SK-N-SH (cell line): ENCODE measurements around the gene VSIG10. TPM values are rescaled to one million over a fixed set of nuclear protein-coding genes. Genes with fewer than 3 reads are reported as not detected.

Experiments used
- CTCF ChIA-PET: fragments of 300-600, 350-600 bp; formaldehyde crosslinking; extraction: SDS; loops from one replicate; lab custom pipeline; 2021; lab: Yijun Ruan, JAX
- POLR2A ChIA-PET: fragments of 350-600 bp; sonication (Branson Sonifier 250); formaldehyde crosslinking; extraction: SDS; loops from one replicate; lab custom pipeline; 2020; ENCODE audit warnings: antibody characterized with exemption, inconsistent platforms; lab: Yijun Ruan, JAX
- DNase-seq: peaks from one replicate; pipeline ENCODE4 v3.0.0; 2012
- H2AFZ ChIP-seq: fragments of 200-600 bp; sonication (generic); 2 replicates; pipeline ENCODE4 v1.8.1; 2016; ENCODE audit warnings: antibody characterized with exemption, mild to moderate bottlenecking, low read depth
- H3F3A ChIP-seq: fragments of 200-600 bp; sonication (generic); replicated peaks from 2 replicates; pipeline ENCODE3; 2016; ENCODE audit warnings: antibody characterized with exemption, mild to moderate bottlenecking; ENCODE audit not compliant: insufficient read depth
- H3K27ac ChIP-seq, 2 experiments: fragments of 200-500 bp in 1 of 2; fragments of 200-600 bp in 1 of 2; sonication (Bioruptor generic) in 1 of 2; sonication (generic), shearing (Covaris generic) in 1 of 2; 2 replicates each; pipeline versions ENCODE4 v1.5.1 to v1.6.1; 2014 to 2016; ENCODE audit warnings: low read depth in 2 of 2, inconsistent platforms in 1 of 2, low read length in 1 of 2, mild to moderate bottlenecking in 1 of 2, mixed read lengths in 1 of 2
- H3K27me3 ChIP-seq: fragments of 200-600 bp; sonication (generic), shearing (Covaris generic); 2 replicates; pipeline ENCODE4 v1.6.1; 2016; ENCODE audit warnings: mixed run types; ENCODE audit not compliant: insufficient read depth
- H3K36me3 ChIP-seq, 2 experiments: fragments of 200-500 bp in 1 of 2; fragments of 200-600 bp in 1 of 2; sonication (Bioruptor generic) in 1 of 2; sonication (generic) in 1 of 2; replicated peaks in 1 of 2; 2 replicates each; pipeline versions ENCODE3 to v1.5.1; 2014 to 2016; ENCODE audit warnings: low read length in 1 of 2, mild to moderate bottlenecking in 1 of 2; ENCODE audit not compliant: insufficient read depth in 2 of 2, control insufficient read depth in 1 of 2
- H3K4me1 ChIP-seq, 2 experiments: fragments of 200-500 bp in 1 of 2; fragments of 200-600 bp in 1 of 2; sonication (Bioruptor generic) in 1 of 2; sonication (generic), shearing (Covaris generic) in 1 of 2; 2 replicates each; pipeline versions ENCODE4 v1.5.1 to v1.6.1; 2014 to 2016; ENCODE audit warnings: low read depth in 1 of 2, low read length in 1 of 2, mixed run types in 1 of 2; ENCODE audit not compliant: insufficient read depth in 2 of 2, control insufficient read depth in 1 of 2
- H3K4me2 ChIP-seq: fragments of 200-600 bp; sonication (generic), shearing (Covaris generic); 2 replicates; pipeline ENCODE4 v1.6.1; 2017; ENCODE audit warnings: mixed run types
- H3K4me3 ChIP-seq, 2 experiments: fragments of 200-500 bp in 1 of 2; fragments of 200-600 bp in 1 of 2; sonication (Bioruptor generic) in 1 of 2; sonication (generic), shearing (Covaris generic) in 1 of 2; 2 replicates each; pipeline versions ENCODE4 v1.5.1 to v1.8.1; 2014 to 2016; ENCODE audit warnings: low read depth in 2 of 2, inconsistent platforms in 1 of 2, low read length in 1 of 2, mild to moderate bottlenecking in 1 of 2, mixed read lengths in 1 of 2, moderate library complexity in 1 of 2
- H3K79me2 ChIP-seq: fragments of 200-600 bp; sonication (generic); 2 replicates; pipeline ENCODE4 v1.8.1; 2017; ENCODE audit warnings: mild to moderate bottlenecking; ENCODE audit not compliant: insufficient read depth
- H3K9ac ChIP-seq: fragments of 200-600 bp; sonication (generic); 2 replicates; pipeline ENCODE4 v1.6.1; 2017; ENCODE audit warnings: mixed run types
- H3K9me2 ChIP-seq: fragments of 200-600 bp; sonication (generic); 2 replicates; pipeline ENCODE4 v1.6.1; 2017; ENCODE audit warnings: mixed run types
- H3K9me3 ChIP-seq: fragments of 200-600 bp; sonication (generic); 2 replicates; pipeline ENCODE4 v1.6.1; 2017; ENCODE audit warnings: mixed run types, mild to moderate bottlenecking, moderate library complexity
- H4K20me1 ChIP-seq: fragments of 200-600 bp; sonication (generic); 2 replicates; pipeline ENCODE4 v1.6.1; 2017; ENCODE audit warnings: mild to moderate bottlenecking, mixed run types; ENCODE audit not compliant: insufficient read depth
- CHD2 ChIP-seq: fragments of 150-350 bp; IDR thresholded peaks from 2 replicates; pipeline ENCODE4 v1.6.1; 2018; ENCODE audit warnings: low read length; ENCODE audit not compliant: partially characterized antibody
- ELF1 ChIP-seq: IDR thresholded peaks from 2 replicates; pipeline ENCODE4 v1.4.0; 2012
- EZH2phosphoT487 ChIP-seq: fragments of 200-600 bp; sonication (generic); IDR thresholded peaks from 2 replicates; pipeline ENCODE4 v1.6.1; 2017; ENCODE audit warnings: low read depth, mixed run types, mild to moderate bottlenecking, antibody characterized with exemption, moderate library complexity, borderline replicate concordance
- GABPA ChIP-seq: IDR thresholded peaks from 2 replicates; pipeline ENCODE4 v1.4.0; 2012; ENCODE audit warnings: low read depth, mild to moderate bottlenecking
- NRF1 ChIP-seq: IDR thresholded peaks from 2 replicates; pipeline ENCODE4 v1.6.1; 2012; ENCODE audit warnings: low read depth, mild to moderate bottlenecking, low read length
- RFX5 ChIP-seq: IDR thresholded peaks from 2 replicates; pipeline ENCODE4 v1.6.1; 2012; ENCODE audit warnings: mild to moderate bottlenecking, improper control_type of control experiment, low read length
- TAF1 ChIP-seq: IDR thresholded peaks from 2 replicates; pipeline ENCODE4 v1.6.1; 2012; ENCODE audit warnings: low read depth, mild to moderate bottlenecking, low read length, moderate library complexity, borderline replicate concordance
- WGBS: methylation state at CpG from one replicate; pipeline ENCODE4 v1.1.6; 2017; ENCODE audit warnings: low lambda C conversion rate; 5-methylcytosine and 5-hydroxymethylcytosine counted together
- polyA plus RNA-seq, 3 experiments: library from polyadenylated mRNA; depleted of rRNA; stranded (reverse); fragments of >200 nt; gene quantifications; 2 replicates each; pipeline ENCODE4 v1.2.3, GENCODE V29; 2012
- TF ChIP-seq, protein P1 (sequence below): IDR thresholded peaks from 2 replicates; pipeline ENCODE4 v1.6.1; 2012; ENCODE audit warnings: mild to moderate bottlenecking, low read depth, low read length, moderate library complexity
- TF ChIP-seq, protein P2 (sequence below): IDR thresholded peaks from 2 replicates; pipeline ENCODE4 v1.4.0; 2012; ENCODE audit warnings: low read depth, borderline replicate concordance
- TF ChIP-seq, protein P3 (sequence below): fragments of 200-600 bp; sonication (generic); IDR thresholded peaks from 2 replicates; pipeline ENCODE4 v1.6.1; 2017; ENCODE audit warnings: antibody characterized with exemption, mild to moderate bottlenecking, moderate library complexity

Gene VSIG10
- polyA plus RNA-seq, 1 of the 3 experiments (the other 2 are of a cell fraction), result 12.5 TPM

DNA sequence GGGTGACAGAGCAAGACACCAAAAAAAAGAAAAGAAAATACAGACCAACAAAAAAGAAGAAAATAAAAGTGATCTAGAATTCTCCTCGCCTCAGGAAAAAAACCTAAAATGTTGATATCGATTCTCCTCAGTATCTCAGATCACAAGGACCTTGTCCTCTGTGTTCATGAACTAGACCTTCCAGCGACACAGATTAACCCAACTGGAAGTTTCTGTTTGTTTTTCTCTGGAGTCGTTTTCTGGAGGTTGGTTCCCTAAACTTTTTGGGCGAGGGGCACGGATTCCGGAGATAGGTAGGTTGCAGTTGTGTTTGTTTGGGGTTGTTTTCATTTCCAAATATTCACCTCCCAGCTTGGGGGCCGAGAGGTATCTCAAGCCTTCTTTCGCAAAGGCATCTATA lies 87.9 kb downstream of the VSIG10 start:
- Histone ChIP-seq H3K4me1 (peaks cover 0 to 10% of the 10 kb centered on the region in 2 experiments; a peak in 3 of 4 replicates), H2AFZ (peak overlapping the region; percentile 90), H3K27ac (peak overlapping the region in 1 of 2 experiments; percentile 36; a peak in 2 of 4 replicates), H3K4me2 (peak overlapping the region; percentile 85), H4K20me1 (no peaks in the 10 kb centered on the region), H3K9ac (no peak overlapping the region), H3F3A (no peaks in the 10 kb centered on the region), H3K9me2 (no peaks in the 10 kb centered on the region), H3K4me3 (peak overlapping the region; percentile 83 to 87; a peak in 2 of 4 replicates), H3K27me3 (no peaks in the 10 kb centered on the region), H3K9me3 (no peaks in the 10 kb centered on the region), H3K36me3 (peaks cover 12 to 18% of the 10 kb centered on the region in 2 experiments), H3K79me2 (peaks cover 21% of the 10 kb centered on the region)
- TF ChIP-seq ELF1, result no peak
- TF ChIP-seq, protein P1, sequence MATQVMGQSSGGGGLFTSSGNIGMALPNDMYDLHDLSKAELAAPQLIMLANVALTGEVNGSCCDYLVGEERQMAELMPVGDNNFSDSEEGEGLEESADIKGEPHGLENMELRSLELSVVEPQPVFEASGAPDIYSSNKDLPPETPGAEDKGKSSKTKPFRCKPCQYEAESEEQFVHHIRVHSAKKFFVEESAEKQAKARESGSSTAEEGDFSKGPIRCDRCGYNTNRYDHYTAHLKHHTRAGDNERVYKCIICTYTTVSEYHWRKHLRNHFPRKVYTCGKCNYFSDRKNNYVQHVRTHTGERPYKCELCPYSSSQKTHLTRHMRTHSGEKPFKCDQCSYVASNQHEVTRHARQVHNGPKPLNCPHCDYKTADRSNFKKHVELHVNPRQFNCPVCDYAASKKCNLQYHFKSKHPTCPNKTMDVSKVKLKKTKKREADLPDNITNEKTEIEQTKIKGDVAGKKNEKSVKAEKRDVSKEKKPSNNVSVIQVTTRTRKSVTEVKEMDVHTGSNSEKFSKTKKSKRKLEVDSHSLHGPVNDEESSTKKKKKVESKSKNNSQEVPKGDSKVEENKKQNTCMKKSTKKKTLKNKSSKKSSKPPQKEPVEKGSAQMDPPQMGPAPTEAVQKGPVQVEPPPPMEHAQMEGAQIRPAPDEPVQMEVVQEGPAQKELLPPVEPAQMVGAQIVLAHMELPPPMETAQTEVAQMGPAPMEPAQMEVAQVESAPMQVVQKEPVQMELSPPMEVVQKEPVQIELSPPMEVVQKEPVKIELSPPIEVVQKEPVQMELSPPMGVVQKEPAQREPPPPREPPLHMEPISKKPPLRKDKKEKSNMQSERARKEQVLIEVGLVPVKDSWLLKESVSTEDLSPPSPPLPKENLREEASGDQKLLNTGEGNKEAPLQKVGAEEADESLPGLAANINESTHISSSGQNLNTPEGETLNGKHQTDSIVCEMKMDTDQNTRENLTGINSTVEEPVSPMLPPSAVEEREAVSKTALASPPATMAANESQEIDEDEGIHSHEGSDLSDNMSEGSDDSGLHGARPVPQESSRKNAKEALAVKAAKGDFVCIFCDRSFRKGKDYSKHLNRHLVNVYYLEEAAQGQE, result no peak
- ChIA-PET CTCF (interaction anchor here (0.8 to 1.2 kb wide), 2 partner anchors 48 to 142 kb away, joined by 3 read pairs; no protein-coding TSS in a partner anchor), POLR2A (interaction anchor here (0.7 to 1.4 kb wide), 3 partner anchors 14 to 41 kb away, joined by 3 read pairs; no protein-coding TSS in a partner anchor)
- no peak for DNase-seq
- 71% methylated on average over 9 of the region's 9 CpGs for WGBS

DNA sequence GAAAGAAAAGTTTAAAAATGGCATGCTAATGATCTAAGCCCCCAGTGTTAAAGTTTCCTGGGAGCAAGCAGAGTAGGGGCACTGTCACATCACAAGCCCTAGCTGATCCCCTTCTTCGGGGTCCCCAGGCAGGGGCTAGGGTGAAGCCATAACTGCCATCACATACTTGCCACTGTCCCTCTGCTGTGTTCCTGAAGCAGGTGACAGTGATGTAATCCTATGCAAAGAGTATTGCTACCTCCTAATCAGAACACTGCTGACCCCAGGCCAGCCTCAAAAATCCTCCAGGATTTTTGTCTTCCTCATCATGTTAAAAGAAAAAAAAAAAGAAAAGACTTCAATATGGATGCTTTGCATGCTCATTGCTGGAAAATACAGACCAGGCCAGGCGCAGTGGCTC lies 88.5 kb downstream of the VSIG10 start:
- no peak overlapping the region for H3K4me3 ChIP-seq
- H3K9me2 ChIP-seq, result no peaks in the 10 kb centered on the region
- H3K4me2 ChIP-seq, result no peak overlapping the region
- H3K9ac ChIP-seq, result no peak overlapping the region
- DNase-seq, result no peak
- WGBS, result 84% methylated on average over 2 of the region's 2 CpGs
- no peaks in the 10 kb centered on the region for H3K9me3 ChIP-seq
- no peak overlapping the region for H3K27ac ChIP-seq
- no peaks in the 10 kb centered on the region for H4K20me1 ChIP-seq
- H3K79me2 ChIP-seq, result peaks cover 21% of the 10 kb centered on the region
- ChIA-PET CTCF (interaction anchor here (1.1 kb wide), 1 partner anchor 141 kb away, joined by 4 read pairs; no protein-coding TSS in a partner anchor), POLR2A (no interaction called here)
- H3K36me3 ChIP-seq, result peaks cover 12 to 13% of the 10 kb centered on the region in 2 experiments
- TF ChIP-seq, protein P2, sequence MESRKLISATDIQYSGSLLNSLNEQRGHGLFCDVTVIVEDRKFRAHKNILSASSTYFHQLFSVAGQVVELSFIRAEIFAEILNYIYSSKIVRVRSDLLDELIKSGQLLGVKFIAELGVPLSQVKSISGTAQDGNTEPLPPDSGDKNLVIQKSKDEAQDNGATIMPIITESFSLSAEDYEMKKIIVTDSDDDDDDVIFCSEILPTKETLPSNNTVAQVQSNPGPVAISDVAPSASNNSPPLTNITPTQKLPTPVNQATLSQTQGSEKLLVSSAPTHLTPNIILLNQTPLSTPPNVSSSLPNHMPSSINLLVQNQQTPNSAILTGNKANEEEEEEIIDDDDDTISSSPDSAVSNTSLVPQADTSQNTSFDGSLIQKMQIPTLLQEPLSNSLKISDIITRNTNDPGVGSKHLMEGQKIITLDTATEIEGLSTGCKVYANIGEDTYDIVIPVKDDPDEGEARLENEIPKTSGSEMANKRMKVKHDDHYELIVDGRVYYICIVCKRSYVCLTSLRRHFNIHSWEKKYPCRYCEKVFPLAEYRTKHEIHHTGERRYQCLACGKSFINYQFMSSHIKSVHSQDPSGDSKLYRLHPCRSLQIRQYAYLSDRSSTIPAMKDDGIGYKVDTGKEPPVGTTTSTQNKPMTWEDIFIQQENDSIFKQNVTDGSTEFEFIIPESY, result no peak
- no peak for TF ChIP-seq TAF1
- TF ChIP-seq, protein P3, sequence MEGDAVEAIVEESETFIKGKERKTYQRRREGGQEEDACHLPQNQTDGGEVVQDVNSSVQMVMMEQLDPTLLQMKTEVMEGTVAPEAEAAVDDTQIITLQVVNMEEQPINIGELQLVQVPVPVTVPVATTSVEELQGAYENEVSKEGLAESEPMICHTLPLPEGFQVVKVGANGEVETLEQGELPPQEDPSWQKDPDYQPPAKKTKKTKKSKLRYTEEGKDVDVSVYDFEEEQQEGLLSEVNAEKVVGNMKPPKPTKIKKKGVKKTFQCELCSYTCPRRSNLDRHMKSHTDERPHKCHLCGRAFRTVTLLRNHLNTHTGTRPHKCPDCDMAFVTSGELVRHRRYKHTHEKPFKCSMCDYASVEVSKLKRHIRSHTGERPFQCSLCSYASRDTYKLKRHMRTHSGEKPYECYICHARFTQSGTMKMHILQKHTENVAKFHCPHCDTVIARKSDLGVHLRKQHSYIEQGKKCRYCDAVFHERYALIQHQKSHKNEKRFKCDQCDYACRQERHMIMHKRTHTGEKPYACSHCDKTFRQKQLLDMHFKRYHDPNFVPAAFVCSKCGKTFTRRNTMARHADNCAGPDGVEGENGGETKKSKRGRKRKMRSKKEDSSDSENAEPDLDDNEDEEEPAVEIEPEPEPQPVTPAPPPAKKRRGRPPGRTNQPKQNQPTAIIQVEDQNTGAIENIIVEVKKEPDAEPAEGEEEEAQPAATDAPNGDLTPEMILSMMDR, result no peak
- no peak for TF ChIP-seq CHD2
- no peak for TF ChIP-seq EZH2phosphoT487
- TF ChIP-seq, protein P1, result no peak
- TF ChIP-seq RFX5, result no peak
- TF ChIP-seq NRF1, result no peak
- TF ChIP-seq GABPA, result no peak
- H2AFZ ChIP-seq, result peak overlapping the region; percentile 90; the same call in 1 of the 2 replicates
- H3F3A ChIP-seq, result no peaks in the 10 kb centered on the region
- no peaks in the 10 kb centered on the region for H3K27me3 ChIP-seq
- H3K4me1 ChIP-seq, result peaks cover 0 to 10% of the 10 kb centered on the region in 2 experiments; a peak in 3 of 4 replicates
